GM10248 (cell line): Measurements from ENCODE around the gene PLB1.

Experiments
- CTCF ChIA-PET: fragments of 300-600 bp; sonication (Branson Sonifier 250); formaldehyde crosslinking; extraction: SDS; loops from one replicate; lab custom pipeline; 2021; ENCODE audit warnings: antibody characterized with exemption; lab: Yijun Ruan, JAX
- POLR2A ChIA-PET: fragments of 350-650 bp; sonication (Branson Sonifier 250); formaldehyde crosslinking; extraction: SDS; loops from one replicate; lab custom pipeline; 2020; ENCODE audit warnings: antibody characterized with exemption; lab: Yijun Ruan, JAX
- DNase-seq: peaks from one replicate; pipeline ENCODE4 v3.0.0; 2012; ENCODE audit errors: extremely low spot score
- CTCF ChIP-seq: IDR thresholded peaks from 2 replicates; pipeline ENCODE4 v1.5.1; 2012; ENCODE audit warnings: mild to moderate bottlenecking, low read depth; ENCODE audit errors: extremely low read depth, missing control alignments, control extremely low read depth

The PLB1 gene

GRCh38 chr2:28486526-28486925 lies 9.3 kb upstream of the PLB1 start:
- no peak for TF ChIP-seq CTCF
- ChIA-PET POLR2A (no interaction called here), CTCF (no interaction called here)
- no peak for DNase-seq

GRCh38 chr2:28487258-28487657 lies 8.6 kb upstream of the PLB1 start:
- ChIA-PET POLR2A (no interaction called here), CTCF (no interaction called here)
- no peak for DNase-seq
- no peak for TF ChIP-seq CTCF

GRCh38 chr2:28488083-28488830 lies 7.6 kb upstream of the PLB1 start:
- TF ChIP-seq CTCF, result no peak
- POLR2A ChIA-PET, result no interaction called here
- no peak for DNase-seq
- CTCF ChIA-PET, result interaction anchor here (1.0 kb wide), 2 partner anchors 9 to 658 kb away, joined by 3 to 5 read pairs; no protein-coding TSS in a partner anchor

- POLR2A ChIA-PET, result no interaction called here
- no peak for DNase-seq
- TF ChIP-seq CTCF, result no peak
- CTCF ChIA-PET, result interaction anchor here (1.0 kb wide), 1 partner anchor 659 kb away, joined by 3 read pairs; no protein-coding TSS in a partner anchor
Observed at GRCh38 chr2:28488858-28489575, 6.8 kb upstream of the PLB1 start.

- ChIA-PET CTCF (no interaction called here), POLR2A (no interaction called here)
- no peak for TF ChIP-seq CTCF
- no peak for DNase-seq
Observed at GRCh38 chr2:28490558-28490957, 5.3 kb upstream of the PLB1 start.

GRCh38 chr2:28492282-28492681 lies 3.6 kb upstream of the PLB1 start:
- no peak for DNase-seq
- TF ChIP-seq CTCF, result no peak
- ChIA-PET CTCF (interaction anchor here (0.5 to 0.8 kb wide), 3 partner anchors 17 to 34 kb away, joined by 3 read pairs; no protein-coding TSS in a partner anchor), POLR2A (no interaction called here)
